ENCODE measurements around the gene FAM221A.

FAM221A gene

GRCh38 chr7:23746629-23747028, 66.6 kb downstream of the FAM221A start:
- no peak for TF ChIP-seq CTCF (IDR thresholded peaks at IDR 0.05; ENCODE audit: low read depth, low read length)
- no peak overlapping the region for H3K4me3 ChIP-seq (ENCODE audit: low read depth, low read length)

- no peak for TF ChIP-seq CTCF (IDR thresholded peaks at IDR 0.05; ENCODE audit: low read depth, low read length)
- no peak overlapping the region for H3K4me3 ChIP-seq (ENCODE audit: low read depth, low read length)
Measured at GRCh38 chr7:23751852-23752251, 71.9 kb downstream of the FAM221A start.

Data from WI38 (cell line).